Activated CD8-positive, alpha-beta T cell treated with anti-CD3 and anti-CD28 coated beads for 36 hours (primary cell): ENCODE results near the gene SMAD4. TPM values are rescaled to one million over a fixed set of nuclear protein-coding genes. Genes with fewer than 3 reads are reported as not detected.

Experiments
- ATAC-seq: fragments of 200-7000 bp; cut with Tn5 transposase; one replicate; pipeline ENCODE4 v1.10.0; 2021; ENCODE audit warnings: mild to moderate bottlenecking, moderate library complexity
- CTCF ChIA-PET: fragments of 350-600 bp; sonication (Branson Sonifier 250); formaldehyde crosslinking; loops from one replicate; lab custom pipeline; 2021; ENCODE audit warnings: antibody characterized with exemption; lab: Charles Lee
- POLR2A ChIA-PET: fragments of 350-600 bp; sonication (Branson Sonifier 250); formaldehyde crosslinking; loops from one replicate; lab custom pipeline; 2021; ENCODE audit warnings: antibody characterized with exemption; lab: Charles Lee
- DNase-seq: peaks from one replicate; pipeline ENCODE4 v3.0.0-alpha.2; 2020
- H3K27ac Mint-ChIP-seq: one replicate; pipeline ENCODE4 v1.8.0; 2021; ENCODE audit warnings: mild to moderate bottlenecking, mixed read lengths
- H3K27me3 Mint-ChIP-seq: one replicate; pipeline ENCODE4 v1.8.0; 2021; ENCODE audit warnings: mixed read lengths
- H3K36me3 Mint-ChIP-seq: one replicate; pipeline ENCODE4 v1.8.0; 2021; ENCODE audit warnings: low read depth, mixed read lengths
- H3K4me1 Mint-ChIP-seq: one replicate; pipeline ENCODE4 v1.8.0; 2021; ENCODE audit warnings: low read depth, mixed read lengths
- H3K4me3 Mint-ChIP-seq: one replicate; pipeline ENCODE4 v1.8.0; 2021; ENCODE audit warnings: mild to moderate bottlenecking, moderate library complexity, mixed read lengths
- H3K9me3 Mint-ChIP-seq: one replicate; pipeline ENCODE4 v1.8.0; 2021; ENCODE audit warnings: mixed read lengths
- CTCF ChIP-seq: fragments of 200-600 bp; IDR thresholded peaks from one replicate; pipeline ENCODE4 v1.8.0; 2022; ENCODE audit warnings: antibody characterized with exemption, mild to moderate bottlenecking
- intact Hi-C: fragments of 100-400 bp; cut with micrococcal nuclease; formaldehyde crosslinking; loops from one replicate; pipeline ENCODE4 v1.10.0; 2022
- total RNA-seq, 2 experiments: library from RNA; stranded (reverse); gene quantifications; one replicate each; pipeline ENCODE4 v1.2.3, GENCODE V29; 2021

The SMAD4 gene
- total RNA-seq, 2 experiments from 2014 or later = 68.1 to 71.2 TPM

- Mint-ChIP-seq H3K4me1 (no peaks in the 10 kb centered on the region), H3K27ac (no peak overlapping the region), H3K36me3 (no peaks in the 10 kb centered on the region), H3K4me3 (no peak overlapping the region), H3K9me3 (peaks cover 7% of the 10 kb centered on the region), H3K27me3 (peaks cover 1% of the 10 kb centered on the region)
- ChIA-PET POLR2A (no interaction called here), CTCF (interaction anchor here (1.1 to 2.4 kb wide), 2 partner anchors 11 to 13 kb away, joined by 3 to 7 read pairs; no protein-coding TSS in a partner anchor)
- no peak for ATAC-seq
- intact Hi-C loops = no loop called here
- DNase-seq = no peak
- no peak for TF ChIP-seq CTCF
These were observed 91.5 kb downstream of the SMAD4 start for GRCh38 chr18:51121597-51121857.

GRCh38 chr18:51122266-51123045, 92.4 kb downstream of the SMAD4 start:
- POLR2A ChIA-PET = no interaction called here
- DNase-seq = no peak
- Mint-ChIP-seq H3K36me3 (no peaks in the 10 kb centered on the region), H3K27ac (no peak overlapping the region), H3K27me3 (peaks cover 1% of the 10 kb centered on the region), H3K4me1 (no peaks in the 10 kb centered on the region), H3K9me3 (peaks cover 5% of the 10 kb centered on the region), H3K4me3 (no peak overlapping the region)
- CTCF ChIA-PET = interaction anchor here (1.1 kb wide), 1 partner anchor 14 kb away, joined by 3 read pairs; no protein-coding TSS in a partner anchor
- ATAC-seq = no peak
- TF ChIP-seq CTCF = no peak
- intact Hi-C loops = no loop called here

DNA sequence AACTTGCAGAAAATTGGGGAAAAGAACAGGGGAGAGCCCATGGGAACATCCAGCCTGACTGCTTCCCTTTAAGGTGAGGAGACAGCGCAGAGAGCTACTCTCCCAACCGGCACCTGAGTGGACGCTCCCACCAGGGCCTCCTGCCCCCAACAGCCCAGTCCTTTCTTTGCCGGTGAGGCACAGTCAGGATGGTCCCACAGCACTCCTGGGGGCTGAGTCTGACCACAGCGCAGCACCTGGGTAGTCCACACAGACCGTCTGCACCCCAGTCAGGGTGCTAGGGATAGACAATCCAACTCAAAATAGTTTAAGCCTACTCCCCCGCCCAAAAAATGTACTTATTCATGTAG, 93.0 kb downstream of the SMAD4 start:
- no peaks in the 10 kb centered on the region for H3K4me1 Mint-ChIP-seq
- no peak overlapping the region for H3K4me3 Mint-ChIP-seq
- no peak for TF ChIP-seq CTCF
- POLR2A ChIA-PET = interaction anchor here (0.9 kb wide), 1 partner anchor 74 kb away, joined by 3 read pairs; no protein-coding TSS in a partner anchor
- ATAC-seq = no peak
- peaks cover 2% of the 10 kb centered on the region for H3K9me3 Mint-ChIP-seq
- no peak for DNase-seq
- H3K36me3 Mint-ChIP-seq = no peaks in the 10 kb centered on the region
- H3K27ac Mint-ChIP-seq = no peak overlapping the region
- peaks cover 1% of the 10 kb centered on the region for H3K27me3 Mint-ChIP-seq
- intact Hi-C loops = no loop called here
- CTCF ChIA-PET = no interaction called here

GRCh38 chr18:51123481-51123880, 93.5 kb downstream of the SMAD4 start:
- Mint-ChIP-seq H3K27me3 (no peaks in the 10 kb centered on the region), H3K9me3 (no peaks in the 10 kb centered on the region), H3K4me1 (no peaks in the 10 kb centered on the region), H3K27ac (no peak overlapping the region), H3K4me3 (no peak overlapping the region), H3K36me3 (no peaks in the 10 kb centered on the region)
- ChIA-PET CTCF (interaction anchor here (1.5 kb wide), 1 partner anchor 13 kb away, joined by 4 read pairs; no protein-coding TSS in a partner anchor), POLR2A (interaction anchor here (0.9 kb wide), 1 partner anchor 73 kb away, joined by 3 read pairs; no protein-coding TSS in a partner anchor)
- intact Hi-C loops = no loop called here
- DNase-seq (no peak), ATAC-seq (no peak)
- TF ChIP-seq CTCF = no peak

DNA sequence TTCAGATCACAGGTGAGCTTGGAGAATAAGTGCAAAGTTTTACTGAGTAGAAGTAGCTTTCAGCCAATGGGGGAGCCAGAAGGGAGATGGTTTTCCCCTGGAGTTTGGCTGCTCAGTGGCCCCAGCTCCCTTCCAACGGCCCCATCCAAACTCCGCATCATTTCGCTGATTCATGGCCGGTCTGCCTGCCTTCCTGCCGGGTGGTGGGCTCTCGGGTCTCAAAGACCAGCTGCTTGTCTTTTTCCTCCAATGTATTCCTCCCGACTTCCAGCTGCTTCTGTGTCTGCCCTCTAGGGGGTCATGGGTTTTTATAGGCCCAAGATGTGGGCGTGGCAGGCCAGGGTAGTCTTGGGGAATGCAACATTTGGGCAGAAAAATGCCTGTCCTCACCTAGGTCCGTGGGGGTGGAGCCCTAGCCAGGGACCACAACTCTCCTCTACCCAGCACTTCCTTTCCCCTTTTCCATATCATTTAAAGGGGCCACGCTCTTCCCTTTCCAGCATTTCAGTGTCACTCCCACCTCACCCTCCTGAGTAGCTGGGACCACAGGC, 94.0 kb downstream of the SMAD4 start:
- DNase-seq (no peak), ATAC-seq (no peak)
- POLR2A ChIA-PET = interaction anchor here (0.9 kb wide), 1 partner anchor 73 kb away, joined by 3 read pairs; no protein-coding TSS in a partner anchor
- Mint-ChIP-seq H3K4me3 (no peak overlapping the region), H3K9me3 (no peaks in the 10 kb centered on the region), H3K27ac (no peak overlapping the region), H3K27me3 (no peaks in the 10 kb centered on the region), H3K4me1 (no peaks in the 10 kb centered on the region), H3K36me3 (no peaks in the 10 kb centered on the region)
- CTCF ChIA-PET = interaction anchor here (1.5 kb wide), 1 partner anchor 14 kb away, joined by 4 read pairs; no protein-coding TSS in a partner anchor
- intact Hi-C loops = no loop called here
- TF ChIP-seq CTCF = no peak
